ENCODE measurements around the gene SAPCD2. TPM values are rescaled to one million over a fixed set of nuclear protein-coding genes. Genes with fewer than 3 reads are reported as not detected.

The SAPCD2 gene
- total and polyA plus RNA-seq, 2 of the 4 experiments (the other 2 are of a cell fraction): 3.4 to 4.9 TPM

DNA sequence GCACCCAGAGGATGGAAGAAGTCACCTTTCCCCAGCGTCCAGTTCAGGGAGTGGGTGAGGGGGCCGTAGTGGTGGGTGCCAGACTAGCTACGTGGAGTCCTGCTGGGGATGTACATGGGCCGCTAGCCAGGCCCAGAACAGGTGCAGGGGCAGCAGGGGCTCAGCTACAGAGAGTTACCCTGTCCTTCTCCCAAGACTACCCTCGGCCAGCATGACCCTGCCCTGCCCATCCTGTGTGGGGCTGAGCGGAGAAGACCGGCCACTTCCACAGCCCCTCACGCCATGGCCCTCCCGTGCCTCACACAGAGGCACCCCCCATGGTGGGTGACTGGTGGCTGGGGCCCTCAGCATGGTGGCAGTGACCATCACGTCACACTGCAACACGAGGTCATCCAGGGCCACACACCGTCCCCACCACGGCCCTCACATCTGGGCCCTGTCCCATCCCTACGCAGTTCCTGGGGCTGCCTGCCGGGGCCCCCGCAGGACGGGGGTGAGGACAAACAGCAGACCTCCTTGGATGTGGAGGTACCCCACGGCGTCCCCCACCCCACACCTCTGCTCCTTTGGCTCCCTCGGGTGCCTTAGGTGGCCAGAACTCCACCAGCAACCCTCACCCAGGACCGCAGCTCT, 45.2 kb upstream of the SAPCD2 start:
- intact Hi-C loops (cut with micrococcal nuclease): no loop called here

More for the DNA sequence above, 45.2 kb upstream of the SAPCD2 start:
- no peak for TF ChIP-seq POLR2A (IDR thresholded peaks at IDR 0.05; ENCODE audit: low read depth, low read length)
- no peak for TF ChIP-seq BHLHE40 (IDR thresholded peaks at IDR 0.05; ENCODE audit: low read depth, low read length)
- TF ChIP-seq MXI1 (IDR thresholded peaks at IDR 0.05; ENCODE audit: borderline replicate concordance, low read depth, low read length): no peak
- TF ChIP-seq MAZ (IDR thresholded peaks at IDR 0.05; ENCODE audit: borderline replicate concordance, low read depth, low read length): no peak
- TF ChIP-seq FOS (IDR thresholded peaks at IDR 0.05; ENCODE audit: low read depth, low read length): no peak
- TF ChIP-seq, protein P1, sequence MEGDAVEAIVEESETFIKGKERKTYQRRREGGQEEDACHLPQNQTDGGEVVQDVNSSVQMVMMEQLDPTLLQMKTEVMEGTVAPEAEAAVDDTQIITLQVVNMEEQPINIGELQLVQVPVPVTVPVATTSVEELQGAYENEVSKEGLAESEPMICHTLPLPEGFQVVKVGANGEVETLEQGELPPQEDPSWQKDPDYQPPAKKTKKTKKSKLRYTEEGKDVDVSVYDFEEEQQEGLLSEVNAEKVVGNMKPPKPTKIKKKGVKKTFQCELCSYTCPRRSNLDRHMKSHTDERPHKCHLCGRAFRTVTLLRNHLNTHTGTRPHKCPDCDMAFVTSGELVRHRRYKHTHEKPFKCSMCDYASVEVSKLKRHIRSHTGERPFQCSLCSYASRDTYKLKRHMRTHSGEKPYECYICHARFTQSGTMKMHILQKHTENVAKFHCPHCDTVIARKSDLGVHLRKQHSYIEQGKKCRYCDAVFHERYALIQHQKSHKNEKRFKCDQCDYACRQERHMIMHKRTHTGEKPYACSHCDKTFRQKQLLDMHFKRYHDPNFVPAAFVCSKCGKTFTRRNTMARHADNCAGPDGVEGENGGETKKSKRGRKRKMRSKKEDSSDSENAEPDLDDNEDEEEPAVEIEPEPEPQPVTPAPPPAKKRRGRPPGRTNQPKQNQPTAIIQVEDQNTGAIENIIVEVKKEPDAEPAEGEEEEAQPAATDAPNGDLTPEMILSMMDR (conservative IDR thresholded peaks at IDR 0.05; ENCODE audit: low read depth, low read length): no peak
- TF ChIP-seq CEBPB (IDR thresholded peaks at IDR 0.05; ENCODE audit: low read depth, low read length): no peak
- TF ChIP-seq RFX5 (IDR thresholded peaks at IDR 0.05; ENCODE audit: low read depth, low read length): no peak
- TF ChIP-seq RAD21 (IDR thresholded peaks at IDR 0.05; ENCODE audit: low read length): no peak
- TF ChIP-seq, protein P2, sequence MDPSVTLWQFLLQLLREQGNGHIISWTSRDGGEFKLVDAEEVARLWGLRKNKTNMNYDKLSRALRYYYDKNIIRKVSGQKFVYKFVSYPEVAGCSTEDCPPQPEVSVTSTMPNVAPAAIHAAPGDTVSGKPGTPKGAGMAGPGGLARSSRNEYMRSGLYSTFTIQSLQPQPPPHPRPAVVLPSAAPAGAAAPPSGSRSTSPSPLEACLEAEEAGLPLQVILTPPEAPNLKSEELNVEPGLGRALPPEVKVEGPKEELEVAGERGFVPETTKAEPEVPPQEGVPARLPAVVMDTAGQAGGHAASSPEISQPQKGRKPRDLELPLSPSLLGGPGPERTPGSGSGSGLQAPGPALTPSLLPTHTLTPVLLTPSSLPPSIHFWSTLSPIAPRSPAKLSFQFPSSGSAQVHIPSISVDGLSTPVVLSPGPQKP (IDR thresholded peaks at IDR 0.05; ENCODE audit: borderline replicate concordance, low read depth, low read length): no peak
- TF ChIP-seq CHD1 (IDR thresholded peaks at IDR 0.05; ENCODE audit: low read depth, low read length): no peak
- TF ChIP-seq, protein P3, sequence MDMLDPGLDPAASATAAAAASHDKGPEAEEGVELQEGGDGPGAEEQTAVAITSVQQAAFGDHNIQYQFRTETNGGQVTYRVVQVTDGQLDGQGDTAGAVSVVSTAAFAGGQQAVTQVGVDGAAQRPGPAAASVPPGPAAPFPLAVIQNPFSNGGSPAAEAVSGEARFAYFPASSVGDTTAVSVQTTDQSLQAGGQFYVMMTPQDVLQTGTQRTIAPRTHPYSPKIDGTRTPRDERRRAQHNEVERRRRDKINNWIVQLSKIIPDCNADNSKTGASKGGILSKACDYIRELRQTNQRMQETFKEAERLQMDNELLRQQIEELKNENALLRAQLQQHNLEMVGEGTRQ (IDR thresholded peaks at IDR 0.05; ENCODE audit: low read depth, low read length): no peak
- no peak for TF ChIP-seq MAFK (IDR thresholded peaks at IDR 0.05; ENCODE audit: low read depth, low read length)
- TF ChIP-seq SMC3 (IDR thresholded peaks at IDR 0.05; ENCODE audit: low read depth, low read length): no peak
- BruUV-seq (replicated peaks): no TSS peak
- Histone ChIP-seq H3K4me1 (ENCODE audit: control insufficient read depth, insufficient read depth, low read length) (peaks cover 6% of the 10 kb centered on the region), H2AK9ac (replicated peaks; ENCODE audit: low read depth, low read length, poor library complexity) (peak overlapping the region; percentile 60), H2AFZ (replicated peaks; ENCODE audit: low read length, poor library complexity) (peak overlapping the region; percentile 86), H3K4ac (ENCODE audit: low read depth, low read length) (no peak overlapping the region), H4K20me1 (ENCODE audit: insufficient read depth, low read length) (no peaks in the 10 kb centered on the region), H2BK120ac (ENCODE audit: low read depth, low read length) (no peak overlapping the region), H3K4me2 (ENCODE audit: low read depth, low read length) (no peak overlapping the region), H3K4me3 (ENCODE audit: insufficient read depth, low read depth, low read length) (no peak overlapping the region), H2BK15ac (ENCODE audit: low read depth, low read length) (no peak overlapping the region), H2AK5ac (ENCODE audit: low read depth, low read length) (no peak overlapping the region), H3K79me1 (ENCODE audit: low read depth in 1 of 2, low read length in 2 of 2) (0 out of 4 replicates have a peak, but pooled peaks cover 0 to 3% of the 10 kb centered on the region in 2 experiments), H3K14ac (replicated peaks; ENCODE audit: low read depth, low read length) (no peak overlapping the region), H3K27ac (ENCODE audit: insufficient read depth, low read length) (no peak overlapping the region), H4K5ac (ENCODE audit: low read depth, low read length) (no peak overlapping the region), H3K9ac (ENCODE audit: low read depth, low read length) (no peak overlapping the region), H3K9me3 (ENCODE audit: control insufficient read depth, insufficient read depth, low read length) (no peaks in the 10 kb centered on the region), H3K27me3 (ENCODE audit: control insufficient read depth, insufficient read depth, low read length) (no peaks in the 10 kb centered on the region), H2BK5ac (ENCODE audit: low read depth, low read length, poor library complexity, severe bottlenecking) (no peak overlapping the region), H3K36me3 (ENCODE audit: control insufficient read depth, insufficient read depth, low read length) (peaks cover 17% of the 10 kb centered on the region), H4K8ac (ENCODE audit: low read depth in 2 of 2, low read length in 2 of 2) (no peak overlapping the region; a peak in 1 of 4 replicates), H4K91ac (ENCODE audit: insufficient read depth, low read depth, low read length) (no peak overlapping the region), H2BK20ac (ENCODE audit: low read depth, low read length) (no peak overlapping the region), H3K23ac (ENCODE audit: low read depth, low read length) (no peak overlapping the region), H3K9me1 (ENCODE audit: insufficient read depth, low read length) (no peaks in the 10 kb centered on the region), H3K56ac (ENCODE audit: extremely low read depth, insufficient read depth, low read length) (no peak overlapping the region), H3K18ac (ENCODE audit: low read depth, low read length) (no peak overlapping the region)
- dilution Hi-C loops (cut with HindIII; ENCODE audit: low sequenced_read_pairs, unreplicated experiment): no loop called here
- ATAC-seq (ENCODE audit: low read depth): no peak
- 76% methylated on average over 10 of the region's 21 CpGs; no CpG with 5 or more reads in 1 of the 2 experiments for WGBS, 2 experiments (ENCODE audit: extremely low coverage in 2 of 2, insufficient read length in 1 of 2)
- DNase-seq: no peak
- in situ Hi-C loops (cut with MboI; ENCODE audit: low sequenced_read_pairs): no loop called here
- ChIA-PET POLR2A (ENCODE audit: unreplicated experiment) (no interaction called here), CTCF (no interaction called here)
